ENCODE results near the gene DGCR2. TPM values are rescaled to one million over a fixed set of nuclear protein-coding genes. Genes with fewer than 3 reads are reported as not detected.
"Not testable (repeated sequence)": the region's sequence is repeated elsewhere in the genome, so short reads cannot be mapped to it uniquely, and the experiment has no call there.

Gene DGCR2
- total RNA-seq, 4 donors from 2014 or later, result 42.5 to 75.2 (median 50.8) TPM

- H3K27me3 ChIP-seq, result peaks cover 0 to 70% (median 0%) of the 10 kb centered on the region in 4 donors
- 81 to 87% methylated on average over 6 to 18 of the region's 19 CpGs for WGBS, 2 donors
- no peaks in the 10 kb centered on the region for H3K9me3 ChIP-seq
- H3K27ac ChIP-seq, result no peak overlapping the region
- no peak overlapping the region for H3K4me3 ChIP-seq
- intact Hi-C loops (cut with DNase I), result no loop called here
- H3K36me3 ChIP-seq, result no peaks in the 10 kb centered on the region
- no peak for TF ChIP-seq POLR2A (IDR thresholded peaks at IDR 0.05)
- TF ChIP-seq, protein P1, sequence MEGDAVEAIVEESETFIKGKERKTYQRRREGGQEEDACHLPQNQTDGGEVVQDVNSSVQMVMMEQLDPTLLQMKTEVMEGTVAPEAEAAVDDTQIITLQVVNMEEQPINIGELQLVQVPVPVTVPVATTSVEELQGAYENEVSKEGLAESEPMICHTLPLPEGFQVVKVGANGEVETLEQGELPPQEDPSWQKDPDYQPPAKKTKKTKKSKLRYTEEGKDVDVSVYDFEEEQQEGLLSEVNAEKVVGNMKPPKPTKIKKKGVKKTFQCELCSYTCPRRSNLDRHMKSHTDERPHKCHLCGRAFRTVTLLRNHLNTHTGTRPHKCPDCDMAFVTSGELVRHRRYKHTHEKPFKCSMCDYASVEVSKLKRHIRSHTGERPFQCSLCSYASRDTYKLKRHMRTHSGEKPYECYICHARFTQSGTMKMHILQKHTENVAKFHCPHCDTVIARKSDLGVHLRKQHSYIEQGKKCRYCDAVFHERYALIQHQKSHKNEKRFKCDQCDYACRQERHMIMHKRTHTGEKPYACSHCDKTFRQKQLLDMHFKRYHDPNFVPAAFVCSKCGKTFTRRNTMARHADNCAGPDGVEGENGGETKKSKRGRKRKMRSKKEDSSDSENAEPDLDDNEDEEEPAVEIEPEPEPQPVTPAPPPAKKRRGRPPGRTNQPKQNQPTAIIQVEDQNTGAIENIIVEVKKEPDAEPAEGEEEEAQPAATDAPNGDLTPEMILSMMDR (IDR thresholded peaks at IDR 0.05), result no peak
- DNase-seq, result no peak
- H3K4me1 ChIP-seq, result no peaks in the 10 kb centered on the region
Observed at GRCh38 chr22:19019029-19019678, 103.1 kb downstream of the DGCR2 start.

DNA sequence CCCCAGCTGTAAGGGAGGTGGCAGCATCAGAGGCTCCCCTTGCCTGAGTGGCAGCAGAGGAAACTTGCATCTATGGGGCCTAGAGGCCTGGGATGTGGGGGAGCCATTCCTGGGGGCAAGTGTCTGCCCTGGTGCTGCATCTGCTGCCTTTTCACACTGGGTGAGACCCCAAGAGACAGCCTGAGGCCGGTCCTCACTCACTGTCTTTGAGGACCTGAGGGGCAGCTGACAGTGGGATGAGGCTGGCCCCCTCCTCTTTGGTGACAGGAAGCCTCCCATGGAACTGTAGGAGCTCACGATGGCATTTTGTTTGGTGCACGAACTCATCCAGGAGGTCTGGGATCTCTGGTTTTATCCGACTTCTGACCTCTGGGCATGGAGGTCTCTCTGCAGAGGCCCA lies 104.0 kb downstream of the DGCR2 start:
- H3K4me1 ChIP-seq, result no peaks in the 10 kb centered on the region
- H3K9me3 ChIP-seq, result no peaks in the 10 kb centered on the region
- H3K4me3 ChIP-seq, result no peak overlapping the region
- TF ChIP-seq, protein P1 (IDR thresholded peaks at IDR 0.05), result no peak
- no peak for TF ChIP-seq POLR2A (IDR thresholded peaks at IDR 0.05)
- no peaks in the 10 kb centered on the region for H3K36me3 ChIP-seq
- peaks cover 0 to 64% (median 0%) of the 10 kb centered on the region in 4 donors for H3K27me3 ChIP-seq
- WGBS, 2 donors, result 80% methylated on average over 1 to 4 of the region's 4 CpGs
- no peak for DNase-seq
- intact Hi-C loops (cut with DNase I), result no loop called here
- H3K27ac ChIP-seq, result no peak overlapping the region

DNA sequence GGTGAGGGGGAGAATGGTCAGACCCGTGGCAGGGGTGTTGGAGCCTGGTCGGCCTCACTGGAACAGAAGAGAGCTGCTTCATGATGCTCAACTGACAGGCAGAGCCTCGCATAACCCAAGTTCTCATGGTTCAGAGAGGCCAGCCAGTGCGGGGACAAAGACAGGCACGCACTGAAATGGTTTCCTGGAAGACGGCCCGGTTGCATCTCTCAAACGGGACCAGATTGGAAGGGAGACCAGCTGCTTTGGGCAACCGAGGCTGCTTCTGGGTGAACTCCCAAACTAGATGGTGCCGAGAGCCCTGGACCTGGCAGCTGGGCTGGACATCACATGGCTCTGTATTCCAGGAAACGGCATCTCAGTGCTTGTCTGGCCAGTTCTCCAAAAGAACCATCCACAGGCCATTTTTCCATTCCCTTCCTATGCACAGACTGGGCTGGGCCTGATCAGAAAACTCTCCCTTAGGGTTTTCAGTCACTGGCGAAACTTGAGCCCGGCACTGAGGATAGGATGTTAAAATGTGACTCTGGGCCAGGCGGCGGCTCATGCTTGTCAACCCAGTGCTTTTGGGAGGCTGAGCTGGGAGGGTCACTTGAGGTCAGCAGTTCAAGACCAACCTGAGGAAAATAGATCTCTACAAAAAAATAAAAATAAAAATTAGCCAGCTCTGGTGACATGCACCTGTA lies 106.0 kb downstream of the DGCR2 start:
- Histone ChIP-seq H3K27me3 (peaks cover 0 to 46% (median 0%) of the 10 kb centered on the region in 4 donors), H3K27ac (no peak overlapping the region), H3K9me3 (no peaks in the 10 kb centered on the region), H3K4me1 (no peaks in the 10 kb centered on the region), H3K4me3 (no peak overlapping the region), H3K36me3 (no peaks in the 10 kb centered on the region)
- TF ChIP-seq, protein P1 (IDR thresholded peaks at IDR 0.05), result no peak
- TF ChIP-seq POLR2A (IDR thresholded peaks at IDR 0.05), result no peak
- no peak for DNase-seq
- intact Hi-C loops (cut with DNase I), result no loop called here
- 63 to 77% methylated on average over 6 to 11 of the region's 15 CpGs for WGBS, 2 donors

- peaks cover 0 to 49% (median 0%) of the 10 kb centered on the region in 4 donors for H3K27me3 ChIP-seq
- H3K27ac ChIP-seq, result no peak overlapping the region
- no peaks in the 10 kb centered on the region for H3K36me3 ChIP-seq
- H3K4me3 ChIP-seq, result no peak overlapping the region
- TF ChIP-seq POLR2A (IDR thresholded peaks at IDR 0.05), result no peak
- TF ChIP-seq, protein P1 (IDR thresholded peaks at IDR 0.05), result no peak
- intact Hi-C loops (cut with DNase I), result no loop called here
- whole genome bisulfite sequencing, 2 donors, result 67 to 75% methylated on average over 4 of the region's 4 CpGs
- no peaks in the 10 kb centered on the region for H3K9me3 ChIP-seq
- no peak for DNase-seq
- H3K4me1 ChIP-seq, result no peaks in the 10 kb centered on the region
Observed at GRCh38 chr22:19014886-19015285, 107.3 kb downstream of the DGCR2 start.

GRCh38 chr22:19013881-19014598 lies 108.2 kb downstream of the DGCR2 start:
- WGBS, 2 donors, result 76 to 79% methylated on average over 11 of the region's 11 CpGs
- peaks cover 0 to 47% (median 0%) of the 10 kb centered on the region in 4 donors for H3K27me3 ChIP-seq
- H3K27ac ChIP-seq; intact Hi-C loops (cut with DNase I); H3K4me3 ChIP-seq; DNase-seq; H3K36me3 ChIP-seq; H3K4me1 ChIP-seq; H3K9me3 ChIP-seq: not testable (repeated sequence)

DNA sequence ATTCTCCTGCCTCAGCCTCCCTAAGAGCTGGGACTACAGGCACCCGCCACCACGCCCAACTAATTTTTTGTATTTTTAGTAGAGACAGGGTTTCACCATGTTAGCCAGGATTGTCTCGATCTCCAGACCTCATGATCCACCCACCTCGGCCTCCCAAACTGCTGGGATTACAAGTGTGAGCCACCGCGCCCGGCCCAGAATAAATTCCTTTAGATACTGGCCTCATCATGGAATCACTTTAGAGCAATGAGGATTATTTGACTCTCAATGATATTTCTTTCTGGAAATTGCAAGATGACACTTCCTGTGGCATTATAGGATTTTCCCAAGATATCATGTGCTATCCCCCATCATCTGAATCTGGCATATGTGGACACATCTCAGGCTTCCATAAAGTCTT lies 108.8 kb downstream of the DGCR2 start:
- H3K4me3 ChIP-seq; H3K4me1 ChIP-seq; H3K36me3 ChIP-seq; H3K27ac ChIP-seq; intact Hi-C loops (cut with DNase I); H3K9me3 ChIP-seq; DNase-seq: not testable (repeated sequence)
- H3K27me3 ChIP-seq, result peaks cover 0 to 44% (median 0%) of the 10 kb centered on the region in 4 donors
- WGBS, 2 donors, result 92 to 93% methylated on average over 7 of the region's 7 CpGs

Measured in esophagus squamous epithelium (tissue), 5 donors.